ENCODE results near the gene SPEN. TPM values are rescaled to one million over a fixed set of nuclear protein-coding genes. Genes with fewer than 3 reads are reported as not detected.

The SPEN gene
- total and polyA plus RNA-seq, 2 experiments from 2014 or later, result 14.9 to 43.6 TPM

DNA sequence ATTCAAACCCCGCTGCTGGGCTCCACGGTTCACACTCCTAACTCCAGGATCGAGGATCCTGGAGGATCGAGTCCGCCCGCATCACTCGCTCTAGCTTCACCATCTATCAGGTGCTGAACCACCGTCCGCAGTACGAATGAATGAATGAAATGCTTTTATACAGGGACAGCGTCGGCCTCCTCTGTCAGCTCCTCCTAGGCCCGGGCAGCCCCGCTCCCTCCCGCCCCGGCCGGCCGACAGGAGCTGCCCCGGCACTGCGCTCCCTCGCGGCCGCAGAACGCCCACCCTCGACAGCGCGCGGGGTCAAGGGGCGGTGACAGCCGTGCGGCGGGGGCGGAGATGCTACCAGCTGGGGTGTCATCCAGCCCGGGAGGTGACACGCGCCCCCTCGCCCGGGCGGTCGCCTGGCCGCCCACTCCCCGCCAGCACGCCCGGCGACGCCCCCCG, 127.9 kb downstream of the SPEN start:
- peak overlapping the region; percentile 70; the same call in 1 of the 2 replicates for H2AFZ ChIP-seq

More for the DNA sequence above, 127.9 kb downstream of the SPEN start:
- 0 out of 2 replicates have a peak overlapping the region, but pooled peaks have one; percentile 75 for H3K27ac Mint-ChIP-seq
- H3K4me3 Mint-ChIP-seq, result peak overlapping the region; percentile 91
- Histone ChIP-seq H3K4me2 (peak overlapping the region; percentile 89), H3K79me2 (replicated peaks; ENCODE audit: insufficient read depth) (peaks cover 23% of the 10 kb centered on the region), H3K9me2 (ENCODE audit: insufficient read depth) (no peaks in the 10 kb centered on the region), H4K20me1 (replicated peaks; ENCODE audit: insufficient read depth) (no peaks in the 10 kb centered on the region), H3F3A (replicated peaks; ENCODE audit: low read depth) (peaks cover 6% of the 10 kb centered on the region; the same call in 1 of the 2 replicates), H3K4me3 (peak overlapping the region; percentile 73), H3K27me3 (ENCODE audit: insufficient read depth) (no peaks in the 10 kb centered on the region), H3K36me3 (ENCODE audit: insufficient read depth) (no peaks in the 10 kb centered on the region), H3K4me1 (ENCODE audit: insufficient read depth) (peaks cover 8% of the 10 kb centered on the region), H3K27ac (ENCODE audit: low read depth) (no peak overlapping the region)
- DNase-seq (ENCODE audit: low spot score) (peak; percentile 84), ATAC-seq (peak; percentile 96)
- H3K36me3 Mint-ChIP-seq (ENCODE audit: low read depth), result peaks cover 17% of the 10 kb centered on the region
- H3K4me1 Mint-ChIP-seq, result peaks cover 13% of the 10 kb centered on the region
- H3K9me3 Mint-ChIP-seq, result peaks cover 8% of the 10 kb centered on the region
- peaks cover 3% of the 10 kb centered on the region for H3K27me3 Mint-ChIP-seq (ENCODE audit: insufficient read depth, low read depth, poor library complexity)
- TF ChIP-seq, protein P1, sequence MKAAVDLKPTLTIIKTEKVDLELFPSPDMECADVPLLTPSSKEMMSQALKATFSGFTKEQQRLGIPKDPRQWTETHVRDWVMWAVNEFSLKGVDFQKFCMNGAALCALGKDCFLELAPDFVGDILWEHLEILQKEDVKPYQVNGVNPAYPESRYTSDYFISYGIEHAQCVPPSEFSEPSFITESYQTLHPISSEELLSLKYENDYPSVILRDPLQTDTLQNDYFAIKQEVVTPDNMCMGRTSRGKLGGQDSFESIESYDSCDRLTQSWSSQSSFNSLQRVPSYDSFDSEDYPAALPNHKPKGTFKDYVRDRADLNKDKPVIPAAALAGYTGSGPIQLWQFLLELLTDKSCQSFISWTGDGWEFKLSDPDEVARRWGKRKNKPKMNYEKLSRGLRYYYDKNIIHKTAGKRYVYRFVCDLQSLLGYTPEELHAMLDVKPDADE (IDR thresholded peaks at IDR 0.05), result no peak
- TF ChIP-seq REST (IDR thresholded peaks at IDR 0.05; ENCODE audit: unreplicated experiment), result no peak
- TF ChIP-seq, protein P2, sequence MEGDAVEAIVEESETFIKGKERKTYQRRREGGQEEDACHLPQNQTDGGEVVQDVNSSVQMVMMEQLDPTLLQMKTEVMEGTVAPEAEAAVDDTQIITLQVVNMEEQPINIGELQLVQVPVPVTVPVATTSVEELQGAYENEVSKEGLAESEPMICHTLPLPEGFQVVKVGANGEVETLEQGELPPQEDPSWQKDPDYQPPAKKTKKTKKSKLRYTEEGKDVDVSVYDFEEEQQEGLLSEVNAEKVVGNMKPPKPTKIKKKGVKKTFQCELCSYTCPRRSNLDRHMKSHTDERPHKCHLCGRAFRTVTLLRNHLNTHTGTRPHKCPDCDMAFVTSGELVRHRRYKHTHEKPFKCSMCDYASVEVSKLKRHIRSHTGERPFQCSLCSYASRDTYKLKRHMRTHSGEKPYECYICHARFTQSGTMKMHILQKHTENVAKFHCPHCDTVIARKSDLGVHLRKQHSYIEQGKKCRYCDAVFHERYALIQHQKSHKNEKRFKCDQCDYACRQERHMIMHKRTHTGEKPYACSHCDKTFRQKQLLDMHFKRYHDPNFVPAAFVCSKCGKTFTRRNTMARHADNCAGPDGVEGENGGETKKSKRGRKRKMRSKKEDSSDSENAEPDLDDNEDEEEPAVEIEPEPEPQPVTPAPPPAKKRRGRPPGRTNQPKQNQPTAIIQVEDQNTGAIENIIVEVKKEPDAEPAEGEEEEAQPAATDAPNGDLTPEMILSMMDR (conservative IDR thresholded peaks at IDR 0.05; ENCODE audit: low read depth in 2 of 2), result peak in 1 of 2 experiments; percentile 60; a peak in 2 of 4 replicates
- TF ChIP-seq NANOG (IDR thresholded peaks at IDR 0.05; ENCODE audit: borderline replicate concordance), result no peak

All from GM23338 (cell line).